K562 (cell line): Measurements from ENCODE around the gene ASNS. TPM values are rescaled to one million over a fixed set of nuclear protein-coding genes. Genes with fewer than 3 reads are reported as not detected.
A peak's percentile ranks its signal among the peaks of the same experiment; 100 is the strongest.

Experiments used
- ATAC-seq: fragments of 200-7000 bp; cut with Tn5 transposase; 3 replicates; pipeline ENCODE4 v1.9.1; 2020; ENCODE audit warnings: moderate library complexity
- BruUV-seq: library from RNA; stranded (reverse); fragments of 400-500 nt; replicated peaks from 2 replicates; lab custom pipeline; 2021; lab: Mats Ljungman, UMichigan
- CTCF ChIA-PET: fragments of 300-600 bp; formaldehyde crosslinking; extraction: SDS; loops from one replicate; lab custom pipeline; 2021; ENCODE audit warnings: low intra/inter-chr PET ratio; lab: Yijun Ruan, JAX
- POLR2A ChIA-PET: fragments of 300-600, 350-650 bp; sonication (Branson Sonifier 250); formaldehyde crosslinking; extraction: SDS; loops from one replicate; lab custom pipeline; 2021; ENCODE audit warnings: antibody characterized with exemption, inconsistent platforms; lab: Yijun Ruan, JAX
- DNase-seq, 4 experiments: peaks; one replicate each; pipeline versions ENCODE4 v3.0.0 to v3.0.0-alpha.2; 2011 to 2018; ENCODE audit warnings: low spot score in 3 of 4, mixed read lengths in 3 of 4; ENCODE audit errors: extremely low read depth in 1 of 4
- FAIRE-seq: peaks from 2 replicates; lab custom pipeline; 2011; peaks lifted over from hg19 to GRCh38; lab: Jason Lieb, UNC
- H2AFZ ChIP-seq: 2 replicates; pipeline ENCODE4 v1.6.0; 2011; ENCODE audit warnings: low read depth, low read length, control low read depth, inconsistent platforms
- H3K27ac ChIP-seq: fragments of 200-600 bp; 3 replicates; pipeline ENCODE4 v1.8.0; 2011; ENCODE audit warnings: low read depth, mild to moderate bottlenecking, control low read depth, inconsistent platforms, low read length, moderate library complexity, mixed read lengths; ENCODE audit errors: extremely low read depth
- H3K27me3 ChIP-seq, 2 experiments: fragments of 300-600 bp in 1 of 2; 2 replicates in 1 of 2; 3 replicates in 1 of 2; pipeline versions ENCODE4 v1.6.0 to v1.8.0; 2011; ENCODE audit warnings: inconsistent platforms in 2 of 2, low read length in 2 of 2, mild to moderate bottlenecking in 1 of 2, mixed read lengths in 1 of 2, moderate library complexity in 1 of 2; ENCODE audit not compliant: control insufficient read depth in 2 of 2, insufficient read depth in 2 of 2
- H3K36me3 ChIP-seq: fragments of 300-600 bp; 3 replicates; pipeline ENCODE4 v1.8.0; 2011; ENCODE audit warnings: mild to moderate bottlenecking, low read length, inconsistent platforms; ENCODE audit not compliant: control insufficient read depth, insufficient read depth
- H3K4me1 ChIP-seq, 2 experiments: fragments of 200-600 bp in 1 of 2; replicated peaks in 1 of 2; 2 replicates in 1 of 2; 3 replicates in 1 of 2; pipeline versions ENCODE4 v1.5.1 to v1.8.0; 2011; ENCODE audit warnings: inconsistent platforms in 2 of 2, low read length in 2 of 2, mild to moderate bottlenecking in 1 of 2, mixed read lengths in 1 of 2, moderate library complexity in 1 of 2; ENCODE audit not compliant: control insufficient read depth in 2 of 2, insufficient read depth in 2 of 2
- H3K4me2 ChIP-seq: 2 replicates; pipeline ENCODE4 v1.6.1; 2011; ENCODE audit warnings: low read length, control low read depth, inconsistent platforms, mixed read lengths; ENCODE audit not compliant: insufficient read depth
- H3K4me3 ChIP-seq: fragments of 200-600 bp; sonication (generic), shearing (Covaris generic); 2 replicates; pipeline ENCODE4 v1.5.1; 2016; ENCODE audit warnings: control low read depth, inconsistent platforms
- H3K79me2 ChIP-seq: fragments of 200-600 bp; 3 replicates; pipeline ENCODE4 v1.8.0; 2011; ENCODE audit warnings: low read length, inconsistent platforms; ENCODE audit not compliant: control insufficient read depth, insufficient read depth
- H3K9ac ChIP-seq, 2 experiments: 2 replicates each; pipeline versions ENCODE4 v1.6.0 to v1.6.1; 2011; ENCODE audit warnings: low read depth in 2 of 2, low read length in 2 of 2, control low read depth in 1 of 2, inconsistent platforms in 1 of 2, mild to moderate bottlenecking in 1 of 2, mixed read lengths in 1 of 2; ENCODE audit not compliant: insufficient read depth in 1 of 2
- H3K9me1 ChIP-seq: one replicate; pipeline ENCODE4 v1.6.0; 2011; ENCODE audit warnings: inconsistent platforms, mild to moderate bottlenecking, low read length, moderate library complexity; ENCODE audit not compliant: control insufficient read depth, insufficient read depth
- H3K9me3 ChIP-seq: replicated peaks from 2 replicates; pipeline ENCODE4 v1.5.1; 2011; ENCODE audit warnings: low read depth, low read length, inconsistent platforms; ENCODE audit not compliant: control insufficient read depth, insufficient read depth
- H4K20me1 ChIP-seq: replicated peaks from 2 replicates; pipeline ENCODE4 v1.6.1; 2011; ENCODE audit warnings: low read length, inconsistent platforms, mixed read lengths; ENCODE audit not compliant: control insufficient read depth, insufficient read depth
- EP400 ChIP-seq: fragments of 450-650 bp; IDR thresholded peaks from 2 replicates; pipeline ENCODE4 v1.6.1; 2017; ENCODE audit warnings: antibody characterized with exemption, mild to moderate bottlenecking, moderate library complexity
- NFYB ChIP-seq: IDR thresholded peaks from 2 replicates; pipeline ENCODE4 v1.6.1; 2011; ENCODE audit warnings: mild to moderate bottlenecking, moderate library complexity; ENCODE audit not compliant: insufficient read length; ENCODE audit errors: extremely low read depth
- ZNF121 ChIP-seq: sonication (generic); formaldehyde crosslinking; conservative IDR thresholded peaks from 2 replicates; pipeline ENCODE4 v1.8.0; 2022; ENCODE audit warnings: missing genetic modification reagents
- WGBS: fragments of 100-300 bp; shearing (Covaris generic); methylation state at CpG from one replicate; pipeline ENCODE4 v1.1.6; 2016; ENCODE audit warnings: low coverage, mixed read lengths; ENCODE audit not compliant: insufficient coverage; ENCODE audit errors: missing lambda C conversion rate; 5-methylcytosine and 5-hydroxymethylcytosine counted together
- in situ Hi-C: fragments of 300-500 bp; cut with MboI; formaldehyde crosslinking; loops from 4 replicates; pipeline ENCODE4 v1.15.0; 2018; ENCODE audit warnings: inconsistent platforms, mixed read lengths
- intact Hi-C: fragments of 100-400 bp; cut with micrococcal nuclease; formaldehyde crosslinking; loops from 2 replicates; pipeline ENCODE4 v1.14.2; 2022
- polyA plus RNA-seq, 8 experiments: library from polyadenylated mRNA; depleted of rRNA in 4 of 8; stranded (reverse) in 5 of 8; unstranded in 3 of 8; fragments of >200 nt; fragmentation: Nextera tagmentation in 2 of 8; fragmentation: Illumina TruSeq in 1 of 8; extraction: Ambion mirVana in 2 of 8; extraction: Trizol in 1 of 8; gene quantifications; 2 replicates each; pipeline versions ENCODE4 v1.2.1 to v1.2.3, GENCODE V29; 2011 to 2014; ENCODE audit warnings: inconsistent platforms in 1 of 8, missing spikeins in 1 of 8
- total RNA-seq, 7 experiments: library from RNA; depleted of rRNA in 6 of 7; stranded (reverse); fragments of >200 nt in 6 of 7; fragmentation: Illumina TruSeq in 2 of 7; extraction: Trizol in 2 of 7; gene quantifications; 2 replicates each; pipeline versions ENCODE4 v1.2.1 to v1.2.3, GENCODE V29; 2011 to 2021; ENCODE audit warnings: low replicate concordance in 1 of 7

Gene ASNS
- total and polyA plus RNA-seq, 9 of the 15 experiments (the other 6 are each of a cell fraction or from before 2014, with no cell fraction given), result 42.1 to 354 (median 215) TPM

GRCh38 chr7:97842772-97843345 is 29.3 kb downstream of the ASNS start:
- ATAC-seq, result no peak
- H3K4me2 ChIP-seq, result no peak overlapping the region
- TF ChIP-seq ZNF121 (CRISPR knock-in tag), result no peak
- intact Hi-C loops (loop anchor here (10.0 kb wide), 1 partner anchor 1428 kb away; no protein-coding TSS in a partner anchor), in situ Hi-C loops (loop anchor here (10.0 kb wide), 1 partner anchor 1928 kb away; no protein-coding TSS in a partner anchor)
- no peak overlapping the region for H3K27ac ChIP-seq
- H4K20me1 ChIP-seq, result no peaks in the 10 kb centered on the region
- BruUV-seq, result no TSS peak
- POLR2A ChIA-PET, result no interaction called here
- no peak overlapping the region for H3K4me3 ChIP-seq
- H3K9me1 ChIP-seq, result no peaks in the 10 kb centered on the region
- WGBS, result 9% methylated on average over 24 of the region's 27 CpGs
- no peak overlapping the region for H3K9ac ChIP-seq
- no peaks in the 10 kb centered on the region; a peak in 1 of 5 replicates for H3K4me1 ChIP-seq
- no peaks in the 10 kb centered on the region for H3K36me3 ChIP-seq
- no peaks in the 10 kb centered on the region for H3K27me3 ChIP-seq
- CTCF ChIA-PET, result no interaction called here
- DNase-seq, result no peak
- no peaks in the 10 kb centered on the region; the same call in 1 of the 2 replicates for H3K9me3 ChIP-seq
- H2AFZ ChIP-seq, result no peak overlapping the region
- no peaks in the 10 kb centered on the region for H3K79me2 ChIP-seq
- no peak for FAIRE-seq

- Histone ChIP-seq H3K9me3 (no peaks in the 10 kb centered on the region; the same call in 1 of the 2 replicates), H4K20me1 (no peaks in the 10 kb centered on the region), H3K36me3 (no peaks in the 10 kb centered on the region), H3K4me2 (no peak overlapping the region), H3K9me1 (no peaks in the 10 kb centered on the region), H3K79me2 (no peaks in the 10 kb centered on the region), H3K27me3 (peaks cover under 1 to 6% of the 10 kb centered on the region in 2 experiments; a peak in 3 of 5 replicates), H3K4me3 (no peak overlapping the region), H3K27ac (no peak overlapping the region), H3K9ac (no peak overlapping the region), H2AFZ (no peak overlapping the region), H3K4me1 (no peaks in the 10 kb centered on the region; a peak in 1 of 5 replicates)
- BruUV-seq, result no TSS peak
- FAIRE-seq (no peak), ATAC-seq (no peak), DNase-seq (no peak)
- intact Hi-C loops, result loop anchor here (10.0 kb wide), 1 partner anchor 1427 kb away; no protein-coding TSS in a partner anchor
- WGBS, result 25% methylated on average over 6 of the region's 6 CpGs
- CTCF ChIA-PET, result no interaction called here
- POLR2A ChIA-PET, result no interaction called here
- peak; percentile 28 for TF ChIP-seq NFYB
- no peak for TF ChIP-seq EP400
- in situ Hi-C loops, result loop anchor here (10.0 kb wide), 1 partner anchor 1927 kb away; no protein-coding TSS in a partner anchor
Observed at GRCh38 chr7:97842006-97842405, 30.2 kb downstream of the ASNS start.
